Fibroblast of lung (primary cell): ENCODE measurements around the gene C6orf118. TPM values are rescaled to one million over a fixed set of nuclear protein-coding genes. Genes with fewer than 3 reads are reported as not detected.

Experiments used
- DNase-seq, 2 donors: peaks; one replicate each; pipeline versions ENCODE4 v3.0.0 to v3.0.0-alpha.2; 2010; ENCODE audit warnings: low read depth in 2 of 2
- H2AFZ ChIP-seq: 2 replicates; pipeline ENCODE4 v1.5.1; 2012; ENCODE audit warnings: low read length, control low read depth, inconsistent platforms
- H3K27ac ChIP-seq: 2 replicates; pipeline ENCODE4 v1.5.1; 2011; ENCODE audit warnings: low read length, control low read depth; ENCODE audit not compliant: insufficient read depth
- H3K27me3 ChIP-seq: 2 replicates; pipeline ENCODE4 v1.5.1; 2011; ENCODE audit warnings: mild to moderate bottlenecking, low read length; ENCODE audit not compliant: control insufficient read depth, insufficient read depth
- H3K36me3 ChIP-seq: 2 replicates; pipeline ENCODE4 v1.5.1; 2011; ENCODE audit warnings: low read length; ENCODE audit not compliant: control insufficient read depth, insufficient read depth
- H3K4me1 ChIP-seq: 2 replicates; pipeline ENCODE4 v1.5.1; 2011; ENCODE audit warnings: low read length; ENCODE audit not compliant: control insufficient read depth, insufficient read depth; ENCODE audit errors: extremely low read depth
- H3K4me2 ChIP-seq: 2 replicates; pipeline ENCODE4 v1.5.1; 2011; ENCODE audit warnings: low read length, control low read depth; ENCODE audit not compliant: insufficient read depth; ENCODE audit errors: extremely low read depth
- H3K4me3 ChIP-seq, 4 experiments: fragments of 200-600 bp in 1 of 4; sonication (generic) in 1 of 4; replicated peaks in 1 of 4; 2 replicates each; pipeline ENCODE4 v1.5.1; 2011 to 2016; ENCODE audit warnings: low read length in 4 of 4, low read depth in 3 of 4, mild to moderate bottlenecking in 3 of 4, control low read depth in 2 of 4, inconsistent platforms in 1 of 4, mixed read lengths in 1 of 4; ENCODE audit not compliant: insufficient read depth in 1 of 4; ENCODE audit errors: control extremely low read depth in 1 of 4
- H3K79me2 ChIP-seq: 2 replicates; pipeline ENCODE4 v1.5.1; 2012; ENCODE audit warnings: mild to moderate bottlenecking, low read length, inconsistent platforms; ENCODE audit not compliant: control insufficient read depth, insufficient read depth
- H3K9ac ChIP-seq: 2 replicates; pipeline ENCODE4 v1.5.1; 2011; ENCODE audit warnings: mild to moderate bottlenecking, low read length, control low read depth; ENCODE audit not compliant: insufficient read depth
- H3K9me3 ChIP-seq: 2 replicates; pipeline ENCODE4 v1.5.1; 2012; ENCODE audit warnings: low read depth, low read length; ENCODE audit not compliant: control insufficient read depth, insufficient read depth
- H4K20me1 ChIP-seq: 2 replicates; pipeline ENCODE4 v1.5.1; 2011; ENCODE audit warnings: low read length; ENCODE audit not compliant: control insufficient read depth, insufficient read depth; ENCODE audit errors: extremely low read depth
- CTCF ChIP-seq, 2 donors: IDR thresholded peaks in 1 of 2; conservative IDR thresholded peaks in 1 of 2; 1 replicate in 1 of 2; 2 replicates in 1 of 2; pipeline ENCODE4 v1.5.1; 2011 to 2012; ENCODE audit warnings: low read length in 2 of 2, control low read depth in 1 of 2, inconsistent platforms in 1 of 2, low read depth in 1 of 2, mild to moderate bottlenecking in 1 of 2
- EZH2 ChIP-seq: IDR thresholded peaks from 2 replicates; pipeline ENCODE4 v1.5.1; 2012; ENCODE audit warnings: low read length, control low read depth, mild to moderate bottlenecking; ENCODE audit errors: missing control alignments
- polyA plus RNA-seq, 2 donors: library from polyadenylated mRNA; depleted of rRNA in 1 of 2; stranded (reverse) in 1 of 2; unstranded in 1 of 2; fragments of >200 nt; gene quantifications; 2 replicates each; pipeline ENCODE4 v1.2.1, GENCODE V29; 2011 to 2012; ENCODE audit warnings: missing spikeins in 1 of 2
- total RNA-seq: library from RNA; depleted of rRNA; stranded (reverse); fragments of >200 nt; gene quantifications from 2 replicates; pipeline ENCODE4 v1.2.1, GENCODE V29; 2014

C6orf118 gene
- total and polyA plus RNA-seq, 2 donors (not counting 1 experiment from before 2014, with no cell fraction given), result not detected

GRCh38 chr6:165300422-165300936 lies 8.9 kb downstream of the C6orf118 start:
- H4K20me1 ChIP-seq, result no peaks in the 10 kb centered on the region
- H3K4me2 ChIP-seq, result no peak overlapping the region
- TF ChIP-seq CTCF (conservative IDR thresholded peaks at IDR 0.05 in 1 of 2, IDR thresholded peaks at IDR 0.05 in 1 of 2; ENCODE audit: low read depth in 1 of 2, low read length in 2 of 2) (no peak), EZH2 (no peak)

GRCh38 chr6:165298875-165299274 lies 10.5 kb downstream of the C6orf118 start:
- TF ChIP-seq EZH2, result no peak
- TF ChIP-seq CTCF (conservative IDR thresholded peaks at IDR 0.05 in 1 of 2, IDR thresholded peaks at IDR 0.05 in 1 of 2; ENCODE audit: low read depth in 1 of 2, low read length in 2 of 2), result no peak

More at GRCh38 chr6:165300422-165300936, 8.9 kb downstream of the C6orf118 start:
- no peak overlapping the region for H2AFZ ChIP-seq
- H3K36me3 ChIP-seq, result no peaks in the 10 kb centered on the region
- H3K4me1 ChIP-seq, result no peaks in the 10 kb centered on the region
- DNase-seq, result no peak
- no peak overlapping the region for H3K9ac ChIP-seq
- no peak overlapping the region for H3K27ac ChIP-seq
- H3K9me3 ChIP-seq, result no peaks in the 10 kb centered on the region
- H3K27me3 ChIP-seq, result no peaks in the 10 kb centered on the region
- no peaks in the 10 kb centered on the region for H3K79me2 ChIP-seq
- H3K4me3 ChIP-seq, result no peak overlapping the region

GRCh38 chr6:165298402-165298801 lies 11.0 kb downstream of the C6orf118 start:
- Histone ChIP-seq H3K4me1 (no peaks in the 10 kb centered on the region), H3K79me2 (no peaks in the 10 kb centered on the region), H4K20me1 (no peaks in the 10 kb centered on the region), H3K36me3 (no peaks in the 10 kb centered on the region), H3K4me3 (no peak overlapping the region), H3K27me3 (no peaks in the 10 kb centered on the region), H3K9ac (no peak overlapping the region), H3K27ac (no peak overlapping the region), H3K9me3 (no peaks in the 10 kb centered on the region), H2AFZ (no peak overlapping the region), H3K4me2 (no peak overlapping the region)
- no peak for TF ChIP-seq CTCF (conservative IDR thresholded peaks at IDR 0.05 in 1 of 2, IDR thresholded peaks at IDR 0.05 in 1 of 2; ENCODE audit: low read depth in 1 of 2, low read length in 2 of 2)
- no peak for TF ChIP-seq EZH2
- no peak for DNase-seq

More at GRCh38 chr6:165298875-165299274, 10.5 kb downstream of the C6orf118 start:
- no peak for DNase-seq
- Histone ChIP-seq H3K4me2 (no peak overlapping the region), H3K4me3 (no peak overlapping the region), H3K36me3 (no peaks in the 10 kb centered on the region), H3K27ac (no peak overlapping the region), H3K79me2 (no peaks in the 10 kb centered on the region), H3K4me1 (no peaks in the 10 kb centered on the region), H3K27me3 (no peaks in the 10 kb centered on the region), H2AFZ (no peak overlapping the region), H3K9me3 (no peaks in the 10 kb centered on the region), H3K9ac (no peak overlapping the region), H4K20me1 (no peaks in the 10 kb centered on the region)
